Astrocyte of the spinal cord (primary cell): ENCODE data around the gene GSKIP.
"Not testable (repeated sequence)": the region's sequence is repeated elsewhere in the genome, so short reads cannot be mapped to it uniquely, and the experiment has no call there.

ENCODE experiments used
- DNase-seq: peaks from one replicate; pipeline ENCODE4 v3.0.0; 2011; ENCODE audit warnings: low read depth, low spot score
- H3K4me3 ChIP-seq: 2 replicates; pipeline ENCODE4 v1.5.1; 2011; ENCODE audit warnings: low read depth, mild to moderate bottlenecking, low read length, moderate library complexity
- in situ Hi-C: cut with HindIII; loops from 2 replicates; pipeline ENCODE4 v1.10.0; 2017; ENCODE audit warnings: low sequenced_read_pairs
- TF ChIP-seq, protein P1 (sequence below): IDR thresholded peaks from 2 replicates; pipeline ENCODE4 v1.5.1; 2012; ENCODE audit warnings: low read depth, mild to moderate bottlenecking, low read length, inconsistent platforms

Gene GSKIP

DNA sequence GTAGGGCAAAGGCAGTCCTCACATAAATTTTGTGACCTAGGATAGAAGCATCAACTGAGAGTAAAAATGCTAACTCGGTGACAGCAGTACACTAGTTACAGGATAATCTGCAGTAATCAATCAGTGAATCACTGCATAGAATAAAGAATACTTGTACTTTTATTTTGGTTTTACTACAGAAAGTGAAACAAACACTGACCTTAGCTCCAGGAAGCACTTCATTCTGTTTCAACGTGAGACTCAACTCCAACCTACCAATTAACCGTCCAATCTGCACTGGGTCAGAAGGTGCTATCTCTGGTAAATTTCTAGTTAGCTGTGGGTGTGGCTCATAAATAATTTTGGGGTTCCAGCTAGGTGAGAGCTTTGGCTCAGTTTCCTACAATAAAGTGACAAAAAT is 22.0 kb upstream of the GSKIP start:
- TF ChIP-seq, protein P1, sequence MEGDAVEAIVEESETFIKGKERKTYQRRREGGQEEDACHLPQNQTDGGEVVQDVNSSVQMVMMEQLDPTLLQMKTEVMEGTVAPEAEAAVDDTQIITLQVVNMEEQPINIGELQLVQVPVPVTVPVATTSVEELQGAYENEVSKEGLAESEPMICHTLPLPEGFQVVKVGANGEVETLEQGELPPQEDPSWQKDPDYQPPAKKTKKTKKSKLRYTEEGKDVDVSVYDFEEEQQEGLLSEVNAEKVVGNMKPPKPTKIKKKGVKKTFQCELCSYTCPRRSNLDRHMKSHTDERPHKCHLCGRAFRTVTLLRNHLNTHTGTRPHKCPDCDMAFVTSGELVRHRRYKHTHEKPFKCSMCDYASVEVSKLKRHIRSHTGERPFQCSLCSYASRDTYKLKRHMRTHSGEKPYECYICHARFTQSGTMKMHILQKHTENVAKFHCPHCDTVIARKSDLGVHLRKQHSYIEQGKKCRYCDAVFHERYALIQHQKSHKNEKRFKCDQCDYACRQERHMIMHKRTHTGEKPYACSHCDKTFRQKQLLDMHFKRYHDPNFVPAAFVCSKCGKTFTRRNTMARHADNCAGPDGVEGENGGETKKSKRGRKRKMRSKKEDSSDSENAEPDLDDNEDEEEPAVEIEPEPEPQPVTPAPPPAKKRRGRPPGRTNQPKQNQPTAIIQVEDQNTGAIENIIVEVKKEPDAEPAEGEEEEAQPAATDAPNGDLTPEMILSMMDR, result no peak
- no peak overlapping the region for H3K4me3 ChIP-seq
- in situ Hi-C loops, result no loop called here
- no peak for DNase-seq

GRCh38 chr14:96345669-96346068 is 17.7 kb upstream of the GSKIP start:
- in situ Hi-C loops, result no loop called here
- no peak for DNase-seq
- TF ChIP-seq, protein P1, result no peak
- H3K4me3 ChIP-seq, result no peak overlapping the region

- in situ Hi-C loops, H3K4me3 ChIP-seq, DNase-seq: not testable (repeated sequence)
These were observed 15.4 kb upstream of the GSKIP start for GRCh38 chr14:96347957-96348356.

DNA sequence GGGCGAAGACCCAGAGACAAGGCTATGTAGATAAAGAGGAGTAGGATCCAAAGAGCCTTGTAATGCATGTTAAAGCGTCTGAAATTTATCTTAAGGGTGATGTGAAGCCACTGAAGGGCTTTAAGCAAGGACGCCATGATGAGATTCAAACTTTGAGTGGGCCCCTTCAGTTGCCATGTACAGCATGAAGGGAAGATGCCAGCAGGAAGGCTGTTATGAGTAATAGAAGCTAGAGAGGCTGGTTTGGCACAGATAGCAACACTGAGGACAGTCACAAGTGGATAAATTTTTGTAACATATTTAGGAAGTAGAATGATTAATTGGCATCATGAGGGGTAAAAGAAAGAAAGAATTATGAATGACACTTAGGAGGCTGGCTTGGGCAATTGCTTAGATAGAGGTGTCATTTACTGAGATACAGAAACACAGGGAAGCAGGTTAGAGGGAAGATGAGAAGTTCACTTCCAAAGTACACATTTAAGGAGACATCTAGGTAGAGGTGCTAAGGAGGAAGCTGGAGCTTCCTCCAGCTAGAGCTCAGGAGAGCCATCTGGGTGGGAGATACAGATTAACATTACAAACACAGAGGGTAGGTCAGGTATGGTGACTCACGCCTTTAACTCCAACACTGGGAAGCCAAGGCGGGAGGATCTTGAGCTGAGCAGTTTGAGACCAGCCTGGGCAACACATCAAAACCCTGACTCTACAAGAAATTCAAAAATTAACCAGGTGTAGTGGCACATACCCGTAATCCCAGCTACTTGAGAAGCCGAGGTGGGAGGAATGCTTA is 13.8 kb upstream of the GSKIP start:
- TF ChIP-seq, protein P1, result no peak
- in situ Hi-C loops, result no loop called here
- DNase-seq, result no peak
- H3K4me3 ChIP-seq, result no peak overlapping the region

DNA sequence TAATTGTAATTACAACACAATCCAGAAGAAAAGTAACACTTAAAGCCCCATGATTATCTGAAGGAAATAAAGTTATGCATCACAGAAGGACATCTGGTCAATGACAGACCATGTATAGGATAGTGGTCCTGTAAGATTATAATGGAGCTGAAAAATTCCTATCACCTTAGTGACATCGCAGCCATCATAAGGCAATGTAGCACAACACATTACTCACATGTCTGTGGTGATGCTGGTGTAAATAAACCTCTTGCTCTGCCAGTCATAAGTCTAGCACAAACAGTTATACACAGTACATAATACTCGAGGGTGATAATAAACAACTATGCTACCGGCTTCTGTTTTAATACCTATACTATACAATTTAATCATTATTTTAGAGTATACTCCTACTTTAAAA is 11.3 kb upstream of the GSKIP start:
- no peak overlapping the region for H3K4me3 ChIP-seq
- no peak for DNase-seq
- TF ChIP-seq, protein P1, result no peak
- in situ Hi-C loops, result no loop called here

DNA sequence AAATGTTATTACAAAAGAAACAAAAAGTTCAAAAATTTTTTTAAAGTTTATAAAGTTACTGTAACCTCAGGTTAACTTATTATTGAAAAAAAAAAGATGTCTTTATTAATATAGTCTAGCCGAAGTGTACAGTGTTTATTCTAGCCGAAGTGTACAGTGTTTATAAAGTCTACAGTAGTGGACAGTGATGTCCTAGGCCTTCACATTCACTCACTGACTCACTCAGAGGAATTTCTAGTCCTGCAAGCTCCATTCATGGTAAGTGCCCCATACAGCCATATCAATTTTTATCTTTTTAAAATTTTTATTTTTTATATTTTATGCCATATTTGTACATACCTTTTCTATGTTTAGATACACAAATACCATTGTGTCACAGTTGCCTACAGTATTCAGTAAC is 10.6 kb upstream of the GSKIP start:
- TF ChIP-seq, protein P1, result no peak
- in situ Hi-C loops, result no loop called here
- no peak for DNase-seq
- H3K4me3 ChIP-seq, result no peak overlapping the region

GRCh38 chr14:96354246-96354645 is 9.1 kb upstream of the GSKIP start:
- in situ Hi-C loops, result no loop called here
- TF ChIP-seq, protein P1, result no peak
- H3K4me3 ChIP-seq, result no peak overlapping the region
- no peak for DNase-seq
